GM21619 (cell line): ENCODE data around the gene DCAF12.

ENCODE experiments used
- ATAC-seq: cut with Tn5 transposase; IDR thresholded peaks from one replicate; pipeline ENCODE4 v1.9.1; 2021; ENCODE audit not compliant: unreplicated experiment

Gene DCAF12

GRCh38 chr9:34127035-34127948 lies 794 bp upstream of the DCAF12 start:
- ATAC-seq, result no peak

GRCh38 chr9:34125681-34126206 lies 754 bp downstream of the DCAF12 start:
- no peak for ATAC-seq

GRCh38 chr9:34124926-34125325 lies 1.6 kb downstream of the DCAF12 start:
- no peak for ATAC-seq

- ATAC-seq, result no peak
Observed at GRCh38 chr9:34124099-34124498, 2.4 kb downstream of the DCAF12 start.

- peak; percentile 41 for ATAC-seq
Observed at GRCh38 chr9:34123682-34124081, 2.8 kb downstream of the DCAF12 start.

GRCh38 chr9:34121996-34122395 lies 4.5 kb downstream of the DCAF12 start:
- no peak for ATAC-seq

DNA sequence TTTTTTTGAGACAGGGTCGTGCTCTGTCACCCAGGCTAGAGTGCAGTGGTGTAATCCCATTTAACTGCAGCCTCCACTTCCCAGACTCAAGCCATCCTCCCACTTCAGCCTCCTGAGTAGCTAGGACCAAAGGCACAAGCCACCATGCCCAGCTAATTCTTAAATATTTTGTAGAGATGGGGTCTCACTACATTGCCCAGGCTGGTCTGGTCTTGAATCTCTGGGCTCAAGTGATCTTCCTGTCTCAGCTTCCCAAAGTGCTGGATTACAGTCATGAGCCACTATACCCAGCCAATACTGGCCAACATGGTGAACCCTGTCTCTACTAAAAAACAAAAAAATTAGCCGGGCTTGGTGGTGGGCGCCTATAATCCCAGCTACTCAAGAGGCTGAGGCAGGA lies 6.8 kb downstream of the DCAF12 start:
- ATAC-seq, result no peak

DNA sequence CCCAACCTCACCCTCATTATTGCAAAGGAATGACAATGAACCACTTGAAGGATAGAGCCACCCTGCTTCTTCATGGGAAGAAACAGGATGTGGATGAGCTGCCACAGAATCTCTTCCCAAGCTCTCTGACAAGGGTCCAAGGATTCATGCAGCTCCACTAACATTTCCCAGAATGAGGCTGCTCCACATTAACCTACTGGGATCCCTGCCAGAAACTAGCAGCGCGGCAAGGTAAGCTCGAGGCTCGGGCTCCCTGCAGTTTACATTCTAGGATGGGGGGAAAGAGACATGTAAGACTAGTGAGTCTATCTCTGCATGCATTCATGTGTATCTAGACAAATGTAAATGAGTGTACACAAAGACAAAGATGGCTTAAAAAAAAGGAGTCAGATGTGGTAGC lies 12.1 kb downstream of the DCAF12 start:
- no peak for ATAC-seq

DNA sequence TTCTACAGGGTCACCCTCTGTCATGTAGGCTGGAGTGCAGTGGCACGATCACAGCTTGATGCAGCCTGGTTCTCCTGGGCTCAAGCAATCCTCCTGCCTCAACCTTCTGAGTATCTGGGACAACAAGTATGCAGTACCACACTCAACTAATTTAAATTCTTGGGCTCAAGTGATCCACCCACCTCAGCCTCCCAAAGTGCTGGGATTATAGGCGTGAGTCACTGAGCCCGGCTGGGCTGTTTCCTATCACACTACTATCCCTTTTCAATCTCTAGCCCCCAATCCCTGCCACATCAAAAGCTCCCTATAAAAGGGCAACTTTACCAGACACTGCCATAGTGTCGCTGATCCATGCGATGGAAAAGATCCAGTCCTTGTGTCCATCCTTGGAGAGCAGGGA lies 20.4 kb downstream of the DCAF12 start:
- ATAC-seq, result no peak

GRCh38 chr9:34102796-34103195 lies 23.7 kb downstream of the DCAF12 start:
- ATAC-seq, result no peak

DNA sequence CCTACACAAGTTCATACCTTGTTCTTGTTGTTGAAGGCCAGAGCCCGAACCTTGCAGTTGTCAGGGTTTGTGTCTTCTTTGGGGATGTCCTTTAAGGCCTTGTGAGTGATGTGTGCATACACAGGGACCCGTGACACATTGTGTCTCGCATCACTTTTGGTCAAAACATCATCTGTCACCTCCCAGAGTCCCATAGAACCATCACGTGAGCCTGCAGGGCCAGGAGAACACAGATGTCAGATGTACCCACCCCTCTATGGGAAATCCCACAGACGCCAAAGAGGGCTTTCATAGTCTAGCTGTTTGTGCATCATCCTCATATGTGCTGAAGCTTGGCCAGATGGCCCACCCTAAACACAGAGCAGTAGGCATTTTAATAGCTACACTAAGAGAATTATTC lies 28.2 kb downstream of the DCAF12 start:
- peak; percentile 57 for ATAC-seq

DNA sequence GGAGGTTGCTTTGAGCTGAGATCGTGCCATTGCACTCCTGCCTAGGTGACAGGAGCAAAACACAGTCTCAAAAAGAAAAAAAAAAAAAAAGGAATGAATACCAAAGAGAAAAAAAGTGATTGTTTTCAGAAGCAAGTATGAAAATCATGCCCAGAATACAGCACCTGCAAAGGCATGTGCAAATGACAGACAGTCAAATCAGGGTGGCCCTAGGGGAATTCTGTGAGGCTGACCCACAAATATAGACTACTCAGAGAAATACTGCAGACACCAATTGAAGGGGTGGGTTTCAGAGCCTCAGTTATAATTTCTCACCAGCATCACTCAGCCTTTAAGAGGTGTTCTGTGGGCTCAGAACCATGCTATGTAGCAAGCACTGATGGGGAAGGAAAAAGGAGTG lies 28.6 kb downstream of the DCAF12 start:
- ATAC-seq, result peak; percentile 56

GRCh38 chr9:34096751-34097150 lies 29.7 kb downstream of the DCAF12 start:
- no peak for ATAC-seq

GRCh38 chr9:34093578-34093977 lies 32.9 kb downstream of the DCAF12 start:
- no peak for ATAC-seq

GRCh38 chr9:34089311-34089710 lies 37.2 kb downstream of the DCAF12 start:
- ATAC-seq, result no peak

DNA sequence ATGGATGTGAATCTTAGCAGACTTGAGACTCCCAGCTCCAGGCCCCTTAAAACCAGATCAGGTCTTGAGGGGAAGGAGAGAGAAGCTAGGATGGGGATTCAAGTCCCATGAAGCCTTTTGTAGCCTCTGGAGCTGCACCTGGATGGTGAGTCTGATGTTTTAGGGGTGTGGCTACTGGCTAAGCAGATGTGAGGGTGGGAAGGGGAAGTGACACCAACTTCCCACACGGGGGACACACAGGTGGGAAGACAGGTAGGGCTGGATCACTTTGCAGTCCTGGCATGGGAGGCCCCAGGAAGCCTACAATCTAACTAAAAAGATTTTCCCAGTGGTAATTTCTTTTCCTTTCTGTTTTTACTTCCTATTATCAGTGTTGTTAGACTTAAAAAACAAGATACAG lies 39.1 kb downstream of the DCAF12 start:
- ATAC-seq, result no peak

- no peak for ATAC-seq
Observed at GRCh38 chr9:34086864-34087263, 39.6 kb downstream of the DCAF12 start.

- ATAC-seq, result no peak
Observed at GRCh38 chr9:34085581-34086500, 40.7 kb downstream of the DCAF12 start.

GRCh38 chr9:34084562-34084961 lies 41.9 kb downstream of the DCAF12 start:
- ATAC-seq, result no peak

GRCh38 chr9:34079181-34079580 lies 47.3 kb downstream of the DCAF12 start:
- no peak for ATAC-seq

- no peak for ATAC-seq
Observed at GRCh38 chr9:34072868-34073590, 53.5 kb downstream of the DCAF12 start.
